ENCODE data around the gene SLC6A15. TPM values are rescaled to one million over a fixed set of nuclear protein-coding genes. Genes with fewer than 3 reads are reported as not detected.

The SLC6A15 gene
- total and polyA plus RNA-seq, 9 of the 15 experiments (the other 6 are each of a cell fraction or from before 2014, with no cell fraction given) = not detected

GRCh38 chr12:84904051-84904450 lies 8.5 kb downstream of the SLC6A15 start:
- Histone ChIP-seq H3K9me3 (replicated peaks; ENCODE audit: control insufficient read depth, insufficient read depth, low read depth, low read length) (no peaks in the 10 kb centered on the region), H3K79me2 (ENCODE audit: control insufficient read depth, insufficient read depth, low read length) (no peaks in the 10 kb centered on the region), H3K4me2 (ENCODE audit: insufficient read depth, low read length) (no peak overlapping the region), H3K4me1 (replicated peaks in 1 of 2; ENCODE audit: control insufficient read depth in 2 of 2, insufficient read depth in 2 of 2, low read length in 2 of 2) (no peaks in the 10 kb centered on the region), H3K9me1 (ENCODE audit: control insufficient read depth, insufficient read depth, low read length) (no peaks in the 10 kb centered on the region), H4K20me1 (replicated peaks; ENCODE audit: control insufficient read depth, insufficient read depth, low read length) (no peaks in the 10 kb centered on the region), H3K9ac (ENCODE audit: insufficient read depth in 1 of 2, low read depth in 2 of 2, low read length in 2 of 2) (no peak overlapping the region), H3K27ac (ENCODE audit: extremely low read depth, low read depth, low read length) (no peak overlapping the region), H3K4me3 (no peak overlapping the region), H2AFZ (ENCODE audit: low read depth, low read length) (no peak overlapping the region), H3K36me3 (ENCODE audit: control insufficient read depth, insufficient read depth, low read length) (no peaks in the 10 kb centered on the region), H3K27me3 (ENCODE audit: control insufficient read depth in 2 of 2, insufficient read depth in 2 of 2, low read length in 2 of 2) (no peaks in the 10 kb centered on the region)
- TF ChIP-seq NFXL1 (CRISPR knock-in tag; IDR thresholded peaks at IDR 0.05) (no peak), RBBP5 (IDR thresholded peaks at IDR 0.05; ENCODE audit: borderline replicate concordance, insufficient read depth, low read length, poor library complexity, severe bottlenecking) (no peak), BRF1 (IDR thresholded peaks at IDR 0.05; ENCODE audit: borderline replicate concordance, extremely low read depth, insufficient read length) (no peak), CREB5 (CRISPR knock-in tag; IDR thresholded peaks at IDR 0.05) (no peak), TSC22D4 (tag; IDR thresholded peaks at IDR 0.05) (no peak), RBM15 (IDR thresholded peaks at IDR 0.05; ENCODE audit: insufficient read depth, low read length) (no peak), KLF13 (tag; IDR thresholded peaks at IDR 0.05; ENCODE audit: borderline replicate concordance, low read depth) (no peak), KAT8 (IDR thresholded peaks at IDR 0.05; ENCODE audit: low read depth) (no peak), CBX2 (IDR thresholded peaks at IDR 0.05; ENCODE audit: insufficient read depth, low read length, poor library complexity, severe bottlenecking) (no peak), YBX1 (IDR thresholded peaks at IDR 0.05) (no peak), MXD1 (CRISPR knock-in tag; IDR thresholded peaks at IDR 0.05; ENCODE audit: borderline replicate concordance, poor library complexity, severe bottlenecking) (no peak)
- TF ChIP-seq, protein P1, sequence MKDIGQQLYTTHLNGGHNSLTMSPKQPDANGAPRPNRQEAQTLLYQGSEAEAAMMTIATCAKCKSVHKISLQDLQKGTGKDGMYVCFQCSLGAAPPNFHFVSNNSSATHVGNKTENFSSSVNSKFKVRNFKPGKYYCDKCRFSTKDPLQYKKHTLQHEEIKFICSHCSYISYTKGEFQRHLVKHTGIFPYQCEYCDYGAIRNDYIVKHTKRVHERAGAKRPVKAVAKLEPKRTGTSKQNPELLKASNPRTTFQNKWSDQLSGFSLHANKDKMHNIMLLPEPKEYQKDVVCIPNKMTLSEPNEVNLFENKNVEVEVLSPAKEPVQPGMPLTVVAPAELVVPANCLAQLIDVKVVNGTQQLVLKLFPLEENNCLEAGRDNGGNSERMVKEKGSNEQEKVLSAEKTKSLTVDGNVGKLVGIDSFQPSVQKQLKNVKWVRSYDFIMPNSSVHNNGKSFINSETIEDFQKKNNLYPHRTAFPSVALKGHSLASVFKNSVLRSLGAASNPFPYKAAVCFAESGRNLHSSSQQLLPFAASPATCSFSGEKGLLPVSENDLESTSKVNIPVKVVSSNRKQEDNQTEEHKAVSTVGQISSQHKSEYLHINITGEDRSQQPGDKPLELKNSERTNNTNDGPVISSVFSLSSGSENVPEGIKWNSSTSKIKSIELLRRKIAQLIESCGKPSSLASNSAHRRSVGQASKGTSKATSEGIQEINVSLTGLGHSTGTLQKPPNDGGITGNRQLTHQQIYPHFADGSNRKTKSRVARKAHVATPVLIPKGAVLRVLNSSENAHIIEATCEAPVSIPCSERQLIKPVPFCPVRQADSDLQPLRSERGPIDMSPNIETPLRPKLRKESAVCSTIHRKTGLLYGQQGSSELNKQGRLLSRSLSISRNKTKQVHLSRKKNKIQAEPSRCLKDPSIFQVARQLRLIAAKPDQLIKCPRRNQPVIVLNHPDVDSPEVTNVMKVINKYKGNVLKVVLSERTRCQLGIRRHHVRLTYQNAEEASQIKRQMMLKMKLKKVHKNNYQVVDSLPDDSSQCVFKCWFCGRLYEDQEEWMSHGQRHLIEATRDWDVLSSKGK (CRISPR knock-in tag; IDR thresholded peaks at IDR 0.05) = no peak
- no peak for FAIRE-seq
- no peak for DNase-seq (ENCODE audit: extremely low read depth in 1 of 4, low spot score in 3 of 4)
- ChIA-PET POLR2A (no interaction called here), CTCF (ENCODE audit: low intra/inter-chr PET ratio) (no interaction called here)
- no peak for ATAC-seq
- BruUV-seq (replicated peaks) = no TSS peak
- intact Hi-C loops (cut with micrococcal nuclease) (no loop called here), in situ Hi-C loops (cut with MboI) (no loop called here)
- whole genome bisulfite sequencing (ENCODE audit: insufficient coverage, low coverage, missing lambda C conversion rate) = no CpG with 5 or more reads among the region's 2 CpGs

Data from K562 (cell line).